Measurements from ENCODE around the gene PYY.
A peak's percentile ranks its signal among the peaks of the same experiment; 100 is the strongest.
"Not testable (repeated sequence)": the region's sequence is repeated elsewhere in the genome, so short reads cannot be mapped to it uniquely, and the experiment has no call there.

PYY gene

DNA sequence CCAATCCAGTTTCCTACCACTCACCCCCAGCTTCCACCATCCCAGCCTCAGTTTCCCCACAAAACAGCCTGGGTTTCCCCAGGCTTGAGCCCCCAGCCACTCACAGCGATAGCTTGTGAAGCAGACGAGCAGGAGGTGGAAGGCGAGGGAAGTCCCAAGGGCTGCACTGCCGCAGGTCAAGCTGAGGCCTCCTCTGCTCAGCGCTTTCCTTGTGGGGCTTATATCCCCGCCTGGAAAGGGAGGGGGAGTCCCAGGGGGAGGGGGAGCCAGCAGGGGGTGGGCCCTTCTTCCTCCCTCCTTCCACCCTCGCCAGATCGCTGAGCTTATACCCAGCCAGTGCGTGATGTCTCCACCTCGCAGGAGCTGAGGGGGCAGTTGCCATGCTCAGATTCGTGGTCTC lies at the start of gene PYY:
PYY (minus strand) TSS at position 195 of the 400 bp plus-strand sequence. CDS start 457 bp downstream, outside the sequence.
- DNase-seq, result no peak

DNA sequence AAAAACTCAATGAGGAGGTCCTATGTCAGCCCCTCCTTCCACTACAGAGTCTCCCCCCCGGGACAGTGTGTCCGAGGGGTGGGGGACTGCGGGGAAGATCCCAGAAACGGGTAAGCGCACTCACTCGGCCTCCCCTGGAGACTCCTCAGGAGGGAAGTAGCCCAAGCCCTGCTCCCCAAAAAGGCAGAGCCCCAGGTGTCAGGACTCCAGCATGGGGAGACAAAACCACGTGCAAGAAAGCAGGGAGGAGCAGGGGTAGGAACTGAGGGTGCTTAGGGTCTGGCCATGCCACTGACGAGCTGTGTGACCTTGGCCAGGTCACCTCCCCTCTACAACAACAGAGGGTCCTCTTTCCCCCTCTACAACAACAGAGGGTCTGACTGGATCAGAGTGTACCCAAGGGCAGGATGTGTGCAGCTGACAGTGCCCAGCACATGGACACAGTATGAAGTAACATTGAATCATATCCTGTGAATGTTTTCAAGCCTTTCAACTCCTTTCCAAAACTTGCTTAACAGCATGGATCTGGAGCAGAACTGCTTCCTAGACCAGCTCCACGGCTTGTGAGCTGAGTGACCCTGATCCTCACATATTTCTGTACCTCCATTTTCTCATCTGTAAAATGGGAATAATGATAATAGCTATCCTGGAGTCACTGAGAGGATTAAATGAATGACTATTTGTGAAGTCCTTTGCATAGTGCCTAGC lies 48.6 kb upstream of the PYY start:
- DNase-seq, result no peak

DNA sequence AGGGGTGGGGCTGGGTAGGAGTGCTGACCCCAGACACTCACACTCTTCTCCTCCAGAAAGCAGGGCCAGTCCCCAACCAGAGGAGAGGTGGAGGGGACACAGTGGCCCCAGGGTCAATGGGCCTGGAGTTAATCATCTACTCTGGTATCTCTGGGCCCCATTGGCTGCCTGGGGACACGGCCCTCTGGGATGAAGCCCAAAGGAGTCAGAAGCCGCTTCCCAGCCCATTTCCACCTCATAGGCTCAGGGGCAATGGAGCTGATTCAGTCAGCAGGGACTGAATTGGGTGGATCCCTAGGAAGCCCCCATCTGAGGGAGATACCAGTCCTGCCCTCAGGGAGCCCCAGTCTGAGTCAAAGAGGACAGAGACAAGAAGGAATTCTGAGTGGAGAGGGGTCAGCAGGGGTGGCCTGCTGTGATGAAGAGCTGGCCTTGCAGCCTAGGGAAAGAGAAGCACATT lies 47.8 kb upstream of the PYY start:
- no peak for DNase-seq

DNA sequence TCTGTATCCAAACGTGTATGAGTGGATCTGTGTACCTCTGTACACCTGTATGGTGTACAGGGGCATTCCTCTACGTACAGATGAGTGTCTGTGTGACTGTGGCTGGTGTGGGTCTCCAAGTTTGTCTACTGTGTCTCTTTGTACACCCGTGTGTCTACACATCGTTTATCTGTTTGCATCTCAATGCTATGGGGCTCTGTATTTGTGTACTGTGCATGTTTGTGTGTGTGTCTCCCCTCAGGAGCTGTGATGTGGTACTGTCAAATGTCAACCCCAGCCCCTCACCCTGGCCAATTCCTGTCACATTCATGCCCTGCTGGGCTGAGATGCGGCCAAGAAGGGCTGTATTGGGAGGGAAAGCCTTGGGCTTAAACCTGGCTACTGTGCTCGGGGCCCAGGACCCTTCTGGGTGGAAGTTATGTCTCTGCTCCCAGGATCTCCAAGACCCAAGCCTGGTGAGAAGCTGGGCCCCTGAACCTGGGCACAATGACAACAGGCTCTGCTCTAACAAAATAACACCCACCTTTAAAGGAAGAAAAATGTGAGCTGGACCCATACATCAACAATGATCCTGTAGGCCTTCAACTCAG lies 47.2 kb upstream of the PYY start:
- DNase-seq, result no peak

DNA sequence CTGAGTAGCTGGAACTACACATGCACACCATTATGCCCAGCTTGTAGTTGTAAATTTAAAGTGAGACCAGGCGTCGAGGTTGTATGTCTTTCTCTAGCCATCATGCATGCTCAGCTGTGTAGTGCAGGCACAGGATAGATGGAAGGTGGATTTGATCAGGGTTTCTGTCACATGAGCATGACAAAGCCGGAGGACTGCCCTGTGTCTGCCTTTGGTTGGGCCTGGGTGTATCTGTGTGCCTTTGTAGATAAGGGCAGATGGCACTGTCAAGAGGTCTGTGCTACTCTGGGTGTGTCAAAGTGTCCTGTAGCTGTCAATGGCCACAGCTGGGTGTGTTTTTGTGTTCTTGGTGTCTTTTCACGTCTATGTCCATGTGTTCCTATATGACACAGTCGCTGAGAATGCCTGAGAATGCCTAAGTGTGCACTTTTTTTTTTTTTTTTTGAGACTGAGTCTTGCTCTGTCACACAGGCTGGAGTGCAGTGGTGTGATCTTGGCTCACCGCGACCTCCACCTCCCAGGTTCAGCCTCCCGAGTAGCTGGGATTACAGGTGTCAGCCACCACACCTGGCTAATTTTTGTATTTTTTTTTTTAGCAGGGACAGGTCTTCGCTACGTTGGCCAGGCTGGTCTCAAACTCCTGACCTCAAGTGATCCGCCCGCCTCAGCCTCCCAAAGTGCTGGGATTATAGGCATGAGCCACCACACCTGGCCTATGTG lies 46.6 kb upstream of the PYY start:
- DNase-seq, result no peak

DNA sequence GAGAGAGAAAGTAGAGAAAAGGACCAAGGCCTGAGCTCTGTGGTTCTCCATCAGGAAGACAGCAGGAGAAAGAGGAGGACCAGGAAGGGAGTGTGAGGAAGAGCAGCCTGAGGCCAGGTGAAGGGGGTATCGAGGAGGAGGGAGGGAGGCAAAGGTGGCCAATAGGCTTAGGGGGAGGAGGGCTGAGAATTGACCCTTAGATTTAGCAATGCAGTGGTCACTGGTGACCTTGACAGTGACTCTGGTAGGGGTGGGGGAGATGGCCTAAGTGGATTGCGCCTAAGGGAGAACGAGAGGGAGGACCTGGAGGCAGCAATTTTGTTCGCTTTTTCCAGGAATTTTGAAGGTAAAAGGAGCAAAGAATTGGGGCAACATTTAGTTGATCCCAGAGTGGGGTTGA lies 45.3 kb upstream of the PYY start:
- DNase-seq, result no peak

DNA sequence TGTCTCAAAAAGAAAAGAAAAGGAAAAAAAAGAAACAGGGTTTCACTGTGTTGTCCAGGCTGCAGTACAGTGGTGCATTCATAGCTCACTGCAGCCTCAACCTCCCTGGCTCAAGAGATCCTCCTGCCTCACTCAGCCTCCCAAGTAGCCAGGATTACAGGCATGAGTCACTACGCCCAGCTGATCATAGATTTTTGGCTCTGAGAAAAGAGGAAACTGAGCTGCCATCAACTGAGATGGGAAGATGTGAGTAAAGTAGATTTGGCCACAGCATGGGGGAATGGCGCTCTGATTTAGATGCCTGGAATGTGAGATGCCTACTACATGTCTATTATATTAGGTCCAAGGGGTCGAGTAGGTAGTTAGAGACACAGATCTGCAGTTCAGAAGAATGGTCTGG lies 44.8 kb upstream of the PYY start:
- DNase-seq, result no peak

DNA sequence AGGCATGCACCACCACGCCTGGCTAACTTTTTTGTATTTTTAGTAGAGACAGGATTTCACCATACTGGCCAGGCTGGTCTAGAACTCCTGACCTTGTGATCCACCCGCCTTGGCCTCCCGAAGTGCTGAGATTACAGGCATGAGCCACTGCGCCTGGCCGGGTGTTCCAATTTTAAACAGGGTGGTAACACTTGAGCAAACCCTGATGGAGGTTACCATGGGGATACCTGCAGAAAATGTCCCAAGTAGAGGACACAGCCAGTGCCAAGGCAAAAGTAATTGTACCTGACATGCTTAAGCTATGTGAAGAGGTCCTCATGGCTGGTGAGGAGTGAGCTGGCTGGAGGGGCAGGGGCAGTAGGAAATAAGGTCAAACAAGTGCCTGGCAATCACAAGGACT lies 43.4 kb upstream of the PYY start:
- not testable (repeated sequence) for DNase-seq

DNA sequence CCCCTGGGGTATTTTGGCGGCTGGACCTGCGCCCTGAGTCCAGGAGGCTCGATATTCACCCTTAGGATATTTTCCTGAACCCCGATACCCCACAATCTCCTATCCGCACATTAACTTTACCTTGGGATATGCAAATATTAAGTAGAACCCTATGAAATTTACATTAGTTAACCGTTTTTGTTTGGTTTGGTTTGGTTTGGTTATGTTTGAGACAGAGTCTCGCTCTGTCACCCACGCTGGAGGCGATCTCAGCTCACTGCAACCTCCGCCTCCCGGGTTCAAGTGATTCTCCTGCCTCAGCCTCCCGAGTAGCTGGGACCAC lies 41.4 kb upstream of the PYY start:
- no peak for DNase-seq

DNA sequence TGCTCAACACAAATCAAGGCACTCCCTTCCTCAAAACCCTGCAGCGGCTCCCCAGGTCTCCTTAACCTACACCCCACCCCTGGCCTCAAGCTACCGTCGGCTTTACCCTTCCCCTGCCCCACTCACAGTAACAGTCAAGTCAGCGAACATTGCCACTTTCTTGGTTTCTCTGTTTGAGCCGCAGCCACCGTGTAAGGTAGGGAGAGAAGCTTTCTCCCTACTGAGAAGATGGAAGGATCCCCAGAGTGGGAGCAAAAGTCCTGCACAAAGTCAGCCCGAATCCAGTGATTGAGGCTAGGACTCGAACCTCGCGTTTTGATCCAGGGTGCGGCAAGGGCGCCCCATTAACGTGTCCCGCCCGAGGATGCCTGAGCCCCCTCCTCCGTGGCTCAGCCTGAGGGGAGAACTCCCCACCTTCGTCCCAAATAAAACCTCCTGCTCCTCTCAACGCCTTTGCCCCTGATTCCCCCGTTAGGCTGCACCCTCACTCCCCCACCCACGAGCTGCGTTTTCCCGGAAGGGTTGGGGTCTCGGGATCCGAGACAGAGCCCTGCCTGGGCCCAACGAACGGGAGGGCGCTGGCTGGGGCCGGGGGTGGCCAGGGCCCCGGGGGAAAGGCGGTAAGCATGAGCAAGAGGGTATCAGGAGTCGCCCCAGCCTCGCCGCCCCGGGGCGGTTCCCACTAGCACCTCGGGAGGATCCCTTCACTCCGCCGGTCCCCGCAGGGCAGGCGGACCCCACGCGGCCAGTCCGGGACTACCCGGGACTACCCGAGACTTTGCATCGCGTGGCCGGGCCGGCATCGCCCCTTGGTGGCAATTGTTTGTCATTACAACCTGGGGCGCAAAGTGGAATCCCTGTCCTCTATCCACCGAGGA lies 40.8 kb upstream of the PYY start:
- peak; percentile 62 to 67 for DNase-seq

DNA sequence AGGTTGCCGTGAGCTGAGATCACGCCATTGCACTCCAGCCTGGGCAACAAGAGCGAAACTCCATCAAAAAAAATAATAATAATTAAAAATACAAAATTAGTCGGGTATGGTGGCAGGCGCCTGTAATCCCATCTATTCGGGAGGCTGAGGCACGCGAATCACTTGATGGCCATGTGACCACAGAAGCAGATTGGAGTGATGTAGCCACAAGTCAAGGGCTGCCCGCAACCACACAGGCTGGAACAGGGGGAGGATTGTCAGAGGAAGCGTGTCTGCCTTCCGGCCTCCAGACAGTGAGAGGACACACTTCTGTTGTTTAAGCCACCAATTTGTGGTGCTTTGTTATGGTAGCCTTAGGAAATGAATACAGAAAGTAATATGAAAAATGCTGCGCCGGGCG lies 38.9 kb upstream of the PYY start:
- no peak for DNase-seq

DNA sequence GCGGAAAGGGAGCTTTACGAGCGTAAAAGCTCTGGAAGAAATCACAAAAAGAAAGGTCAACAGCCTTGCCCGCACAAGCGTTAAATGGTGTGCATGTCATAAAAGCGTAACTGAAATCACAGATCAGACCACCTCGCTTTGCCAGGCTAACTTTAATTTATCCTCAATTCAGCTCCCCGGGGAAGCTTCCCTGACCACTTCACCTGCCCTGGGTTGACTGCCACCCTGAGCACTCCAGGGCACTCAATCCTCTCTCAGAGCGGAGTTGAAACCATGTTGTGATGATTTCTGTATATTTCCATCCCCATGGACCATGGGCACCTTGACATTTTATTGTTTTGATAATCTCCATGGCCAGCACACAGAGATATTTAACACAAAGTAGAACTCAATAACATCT lies 34.6 kb upstream of the PYY start:
- DNase-seq, result no peak

DNA sequence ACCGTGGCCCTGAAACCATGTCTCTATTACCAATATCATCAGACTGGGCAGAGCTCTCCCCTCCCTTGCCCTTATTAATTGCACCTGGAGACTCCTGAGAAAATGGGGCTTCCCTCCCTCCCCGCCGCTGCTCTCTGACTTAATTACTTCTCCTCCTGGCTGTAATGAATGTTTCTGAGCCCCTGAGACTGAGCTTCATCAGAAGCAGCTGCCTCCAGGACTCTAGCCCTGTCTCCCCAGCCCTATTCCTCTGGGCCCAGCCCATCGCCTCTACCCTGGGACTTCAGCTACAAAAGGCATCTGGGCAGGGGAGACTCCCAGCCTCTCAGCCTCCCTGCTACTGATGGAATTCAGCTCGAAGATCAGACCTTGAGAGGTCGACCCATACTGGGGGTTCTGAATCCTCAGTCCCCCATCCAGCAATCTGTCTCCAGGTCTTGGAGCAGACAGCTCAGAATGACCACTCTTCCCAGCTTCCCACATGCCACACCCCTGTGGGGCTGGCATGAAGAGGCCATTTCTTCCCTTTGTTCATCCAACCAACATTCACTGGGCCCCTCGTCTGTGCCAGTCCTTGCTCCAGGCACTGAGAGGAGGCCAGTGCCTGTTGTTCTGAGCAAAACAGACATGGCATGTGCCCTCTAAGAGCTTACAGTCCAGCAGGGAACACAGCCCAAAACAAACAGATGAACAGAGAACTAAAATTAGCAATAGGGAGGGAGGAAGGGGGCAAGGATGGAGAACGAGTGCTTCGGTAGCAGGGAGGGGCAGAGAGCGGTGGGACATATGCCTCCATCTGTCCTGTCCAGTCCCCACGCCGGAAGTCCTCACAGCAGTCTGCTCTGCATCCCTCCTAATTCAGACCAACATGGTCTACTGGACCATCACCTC lies 33.6 kb upstream of the PYY start:
- no peak for DNase-seq

DNA sequence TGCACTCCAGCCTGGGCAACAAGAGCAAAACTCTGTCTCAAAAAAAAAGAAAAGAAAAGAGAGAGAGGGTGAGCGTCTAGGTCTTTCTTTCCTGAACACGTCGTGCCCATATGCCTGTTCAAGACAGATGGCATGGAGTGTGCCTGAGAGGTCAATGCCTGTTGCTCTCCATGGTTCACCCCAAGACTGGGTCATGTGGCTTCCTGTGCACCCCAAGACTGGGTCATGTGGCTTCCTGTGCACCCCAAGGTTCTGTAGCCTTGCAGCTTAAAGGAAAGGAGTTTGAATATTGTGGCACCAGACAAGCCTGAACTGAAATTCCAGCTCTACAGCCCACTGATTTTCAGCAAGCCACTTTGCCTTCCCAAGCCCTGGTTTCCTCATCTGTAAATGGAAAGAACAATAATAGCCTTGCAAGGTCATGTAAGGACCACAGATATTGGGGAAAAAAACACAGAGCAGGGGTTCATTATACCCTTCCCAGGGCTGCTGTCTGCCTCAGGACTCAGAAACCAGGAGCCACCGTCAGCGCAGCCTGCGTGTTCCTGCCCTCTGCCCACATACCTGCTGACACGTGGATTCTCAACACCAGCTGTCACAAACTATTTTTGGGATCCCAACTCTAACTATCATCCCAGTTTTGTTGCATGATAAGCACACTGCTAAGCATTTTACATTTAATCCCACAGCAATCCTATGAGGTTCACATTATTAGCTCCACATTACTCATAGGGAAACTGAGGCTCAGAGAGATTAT lies 32.7 kb upstream of the PYY start:
- no peak for DNase-seq

DNA sequence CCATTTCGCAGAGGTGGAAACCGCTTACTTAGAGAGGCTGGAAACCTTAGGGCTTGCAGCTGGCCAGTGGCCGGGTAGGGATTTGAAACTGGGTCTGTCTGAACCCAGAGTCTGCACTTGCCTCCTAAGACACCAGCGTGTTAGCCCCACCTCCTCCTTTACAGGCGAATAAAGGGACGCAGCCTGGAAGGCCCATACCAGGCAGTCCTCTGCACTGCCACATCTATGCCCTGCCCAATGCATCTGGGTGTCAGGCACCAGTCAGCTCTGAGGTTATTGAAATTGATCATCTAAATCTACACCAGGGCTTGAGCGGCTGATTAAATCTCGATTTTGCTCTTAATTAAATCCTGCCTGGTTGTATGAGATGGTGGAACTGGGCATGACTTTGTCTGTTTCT lies 30.8 kb upstream of the PYY start:
- DNase-seq, result no peak

DNA sequence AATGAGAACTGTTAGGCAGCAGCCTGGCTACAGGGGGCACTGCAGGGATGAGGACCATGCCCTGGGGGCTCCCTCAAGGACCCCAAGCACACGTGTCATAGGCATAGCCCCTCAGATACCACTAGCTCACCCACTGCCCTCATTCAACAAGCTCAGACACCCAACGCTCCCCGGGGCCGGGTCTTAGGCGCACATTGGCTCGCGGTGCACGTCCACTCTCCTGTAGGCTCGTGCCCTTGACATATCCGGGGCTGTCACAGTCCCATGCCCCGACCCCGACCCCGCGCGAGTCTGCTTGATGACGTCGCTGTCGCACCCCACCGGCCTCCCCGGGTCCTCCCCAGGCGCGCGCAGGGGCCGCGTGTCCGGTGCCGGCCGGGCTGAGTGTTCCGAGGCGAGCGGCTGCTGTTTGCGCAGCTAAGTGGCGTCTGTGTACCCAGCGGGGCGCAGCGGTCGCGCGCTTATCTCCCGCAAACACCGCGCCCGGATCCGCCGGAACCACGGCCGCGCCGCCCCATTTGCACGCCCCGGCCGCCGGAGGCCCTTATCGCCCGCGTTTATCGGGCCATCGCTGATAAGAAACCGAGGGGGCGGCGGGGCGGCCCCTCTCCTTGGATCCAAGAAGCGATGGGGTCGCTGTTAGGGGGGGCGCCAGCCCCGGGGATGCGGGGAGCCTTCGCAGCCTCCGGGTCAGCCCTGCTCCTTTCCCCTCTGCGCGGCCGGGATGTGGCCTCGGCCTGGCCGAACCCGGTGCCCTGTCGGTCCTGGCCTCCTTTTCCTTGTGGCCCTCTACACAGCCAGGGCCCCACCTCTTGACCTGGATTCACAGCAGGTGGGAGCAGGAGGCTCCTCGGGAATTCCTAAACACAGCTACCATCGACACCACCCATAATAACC lies 30.0 kb upstream of the PYY start:
- no peak for DNase-seq

DNA sequence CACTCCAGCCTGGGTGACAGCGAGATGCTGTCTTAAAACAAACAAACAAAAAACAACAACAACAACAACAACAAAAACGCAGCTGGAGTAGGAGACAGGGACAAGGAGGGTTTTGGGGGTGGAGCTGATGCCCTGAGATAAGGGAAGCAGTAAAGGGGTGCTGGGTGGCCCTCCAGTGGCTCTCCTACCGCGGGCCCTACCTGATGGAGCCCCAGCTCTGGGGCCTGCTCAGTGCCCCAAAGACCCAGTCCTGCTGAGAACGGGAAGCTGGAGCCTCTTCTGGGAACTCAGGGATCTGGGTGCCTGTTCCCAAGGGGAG lies 29.4 kb upstream of the PYY start:
- DNase-seq, result no peak

DNA sequence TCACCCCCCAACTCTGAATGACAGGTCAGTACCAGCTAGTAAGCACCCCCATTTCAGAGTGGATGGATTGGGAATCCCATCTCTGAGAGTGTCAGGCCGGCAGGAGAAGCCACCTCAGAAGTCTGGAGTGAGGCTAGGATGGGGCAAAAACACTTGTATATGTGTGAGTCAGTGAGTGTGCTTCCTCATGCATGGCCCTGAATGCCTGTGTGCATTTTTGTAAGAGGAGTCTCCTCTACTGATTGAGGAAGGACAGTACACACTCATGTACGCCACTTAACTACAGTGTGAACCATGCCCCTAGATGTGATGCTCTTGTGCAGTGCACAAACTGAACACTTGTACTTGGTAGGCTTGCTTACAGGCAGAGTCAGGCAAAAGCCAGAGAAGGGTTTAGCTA lies 28.4 kb upstream of the PYY start:
- DNase-seq, result no peak

DNA sequence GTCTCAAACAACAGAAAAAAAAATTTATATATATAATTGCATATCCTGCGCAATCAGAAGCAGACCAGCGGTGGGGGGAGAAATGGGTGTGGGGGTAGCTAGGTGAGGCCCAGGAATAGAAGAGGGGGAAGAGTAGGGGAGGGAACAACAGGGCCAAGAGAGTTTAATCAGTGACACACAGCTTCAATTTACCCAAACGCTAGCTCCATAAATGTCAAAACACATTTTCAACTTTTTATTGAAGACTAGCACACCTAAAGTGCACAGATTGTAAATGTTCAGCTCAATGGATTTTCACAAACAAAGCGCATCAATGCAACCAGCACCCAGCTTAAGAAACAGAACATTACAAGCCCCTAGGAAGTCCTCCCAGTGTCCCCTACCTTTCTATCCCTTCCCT lies 25.9 kb upstream of the PYY start:
- no peak for DNase-seq

DNA sequence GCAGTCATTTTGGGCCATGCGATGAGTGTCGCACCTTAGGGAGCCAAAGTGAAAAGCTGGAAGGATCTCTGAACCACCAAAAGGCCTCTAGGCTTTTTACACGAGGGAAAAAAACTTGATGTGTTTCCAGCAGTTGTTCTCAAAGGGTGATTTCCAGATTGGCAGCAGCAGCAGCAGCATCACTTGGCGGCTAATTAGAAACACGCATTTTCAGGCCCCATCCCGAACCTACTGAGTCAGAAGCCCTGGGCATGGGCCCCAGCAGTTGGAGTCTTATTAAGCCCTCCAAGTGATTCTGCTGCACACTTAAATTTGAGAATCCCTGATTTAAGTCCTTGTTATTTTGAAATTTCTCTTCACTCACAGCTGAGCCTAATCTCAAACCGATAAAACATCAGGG lies 25.3 kb upstream of the PYY start:
- DNase-seq, result no peak

DNA sequence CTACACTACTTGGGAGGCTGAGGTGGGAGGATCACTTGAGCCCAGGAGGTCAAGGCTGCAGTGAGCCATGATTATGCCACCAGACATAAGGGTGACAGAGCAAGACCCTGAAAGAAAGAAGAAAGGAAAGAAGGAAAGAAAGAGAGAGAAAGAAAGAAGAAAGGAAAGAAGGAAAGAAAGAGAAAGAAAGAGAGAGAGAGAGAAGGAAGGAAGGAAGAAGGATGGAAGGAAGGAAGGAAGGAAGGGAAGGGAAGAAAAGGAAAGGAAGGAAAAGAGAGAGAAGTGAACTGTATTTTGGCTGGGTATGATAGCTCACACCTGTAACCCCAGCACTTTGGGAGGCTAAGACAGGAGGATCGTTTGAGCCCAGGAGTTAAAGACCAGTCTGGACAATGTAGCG lies 24.3 kb upstream of the PYY start:
- DNase-seq, result no peak

All from CD4-positive, alpha-beta T cell treated with Interleukin-1 beta for 1 hour (primary cell).